ENCODE measurements around the gene NKX2-1.

NKX2-1 gene

DNA sequence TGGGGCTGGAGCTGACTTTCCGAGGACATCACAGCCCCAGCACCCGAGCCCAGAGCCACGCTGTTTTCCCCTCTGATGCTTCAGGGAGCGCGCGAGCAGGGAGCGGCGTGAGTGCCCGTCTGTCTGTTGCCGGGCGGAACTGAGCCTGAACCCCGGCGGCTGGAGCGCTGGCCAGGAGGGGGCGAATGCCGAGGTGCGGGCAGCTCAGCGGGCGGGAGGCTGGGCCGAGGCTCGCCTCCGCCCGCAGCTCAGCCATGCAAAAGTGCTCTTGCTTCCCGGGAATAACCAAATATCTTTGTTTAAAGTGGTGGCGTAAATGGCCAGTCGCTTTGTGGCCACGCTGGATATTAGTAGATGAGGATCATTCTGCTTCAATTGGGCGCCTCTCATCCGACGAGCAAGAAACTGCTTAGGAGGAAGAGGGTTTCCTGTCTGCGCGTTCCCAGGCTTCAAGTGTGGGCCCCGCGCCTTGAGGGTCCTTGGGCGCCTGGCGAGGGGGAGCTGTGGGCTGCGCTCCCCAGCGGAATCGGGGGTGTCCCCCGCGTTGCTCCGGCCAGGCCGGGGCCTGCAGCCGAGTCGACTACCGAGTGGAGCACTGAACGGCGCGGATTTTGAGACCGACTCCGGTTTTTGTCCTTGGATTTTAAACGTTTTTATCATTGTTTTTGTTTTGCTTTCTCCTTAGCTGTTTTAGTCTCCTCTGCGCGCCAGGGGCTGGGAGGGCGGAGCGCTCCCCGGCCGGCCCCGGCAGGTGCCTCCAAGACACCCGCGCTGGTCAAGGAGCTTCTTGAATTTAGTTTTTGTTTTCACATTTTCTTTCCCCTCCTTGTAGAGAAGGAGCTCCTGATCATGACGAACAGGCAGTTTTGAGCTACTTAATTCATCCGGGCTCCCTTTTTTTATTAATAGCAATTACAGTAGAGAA is 831 bp upstream of the NKX2-1 start:
- ATAC-seq = peak; percentile 72

GRCh38 chr14:36518586-36519430 is 1.2 kb downstream of the NKX2-1 start:
- TF ChIP-seq ISL1 (CRISPR knock-in tag; IDR thresholded peaks at IDR 0.05) = no peak
- no peak for TF ChIP-seq ZFP30 (CRISPR knock-in tag; IDR thresholded peaks at IDR 0.05)
- TF ChIP-seq SNAI2 (CRISPR knock-in tag; IDR thresholded peaks at IDR 0.05) = no peak
- no peak for TF ChIP-seq ZNF70 (CRISPR knock-in tag; IDR thresholded peaks at IDR 0.05)
- no peak for TF ChIP-seq BACH2 (CRISPR knock-in tag; IDR thresholded peaks at IDR 0.05; ENCODE audit: borderline replicate concordance)
- TF ChIP-seq ESRRG (CRISPR knock-in tag; IDR thresholded peaks at IDR 0.05) = no peak
- TF ChIP-seq, protein P1, sequence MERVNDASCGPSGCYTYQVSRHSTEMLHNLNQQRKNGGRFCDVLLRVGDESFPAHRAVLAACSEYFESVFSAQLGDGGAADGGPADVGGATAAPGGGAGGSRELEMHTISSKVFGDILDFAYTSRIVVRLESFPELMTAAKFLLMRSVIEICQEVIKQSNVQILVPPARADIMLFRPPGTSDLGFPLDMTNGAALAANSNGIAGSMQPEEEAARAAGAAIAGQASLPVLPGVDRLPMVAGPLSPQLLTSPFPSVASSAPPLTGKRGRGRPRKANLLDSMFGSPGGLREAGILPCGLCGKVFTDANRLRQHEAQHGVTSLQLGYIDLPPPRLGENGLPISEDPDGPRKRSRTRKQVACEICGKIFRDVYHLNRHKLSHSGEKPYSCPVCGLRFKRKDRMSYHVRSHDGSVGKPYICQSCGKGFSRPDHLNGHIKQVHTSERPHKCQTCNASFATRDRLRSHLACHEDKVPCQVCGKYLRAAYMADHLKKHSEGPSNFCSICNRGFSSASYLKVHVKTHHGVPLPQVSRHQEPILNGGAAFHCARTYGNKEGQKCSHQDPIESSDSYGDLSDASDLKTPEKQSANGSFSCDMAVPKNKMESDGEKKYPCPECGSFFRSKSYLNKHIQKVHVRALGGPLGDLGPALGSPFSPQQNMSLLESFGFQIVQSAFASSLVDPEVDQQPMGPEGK (CRISPR knock-in tag; IDR thresholded peaks at IDR 0.05; ENCODE audit: borderline replicate concordance) = no peak
- no peak for TF ChIP-seq TSHZ2 (CRISPR knock-in tag; IDR thresholded peaks at IDR 0.05)
- TF ChIP-seq ZFP3 (CRISPR knock-in tag; IDR thresholded peaks at IDR 0.05) = no peak
- TF ChIP-seq ZC3H10 (CRISPR knock-in tag; IDR thresholded peaks at IDR 0.05) = no peak
- TF ChIP-seq CSRNP3 (CRISPR knock-in tag; IDR thresholded peaks at IDR 0.05) = no peak
- TF ChIP-seq, protein P2, sequence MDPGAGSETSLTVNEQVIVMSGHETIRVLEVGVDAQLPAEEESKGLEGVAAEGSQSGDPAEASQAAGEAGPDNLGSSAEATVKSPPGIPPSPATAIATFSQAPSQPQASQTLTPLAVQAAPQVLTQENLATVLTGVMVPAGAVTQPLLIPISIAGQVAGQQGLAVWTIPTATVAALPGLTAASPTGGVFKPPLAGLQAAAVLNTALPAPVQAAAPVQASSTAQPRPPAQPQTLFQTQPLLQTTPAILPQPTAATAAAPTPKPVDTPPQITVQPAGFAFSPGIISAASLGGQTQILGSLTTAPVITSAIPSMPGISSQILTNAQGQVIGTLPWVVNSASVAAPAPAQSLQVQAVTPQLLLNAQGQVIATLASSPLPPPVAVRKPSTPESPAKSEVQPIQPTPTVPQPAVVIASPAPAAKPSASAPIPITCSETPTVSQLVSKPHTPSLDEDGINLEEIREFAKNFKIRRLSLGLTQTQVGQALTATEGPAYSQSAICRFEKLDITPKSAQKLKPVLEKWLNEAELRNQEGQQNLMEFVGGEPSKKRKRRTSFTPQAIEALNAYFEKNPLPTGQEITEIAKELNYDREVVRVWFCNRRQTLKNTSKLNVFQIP (CRISPR knock-in tag; IDR thresholded peaks at IDR 0.05; ENCODE audit: borderline replicate concordance, low read depth) = no peak
- no peak for TF ChIP-seq RARB (CRISPR knock-in tag; IDR thresholded peaks at IDR 0.05)
- peak; percentile 27; the same call in 2 of the 3 replicates for ATAC-seq

More for the DNA sequence above, 831 bp upstream of the NKX2-1 start:
- TF ChIP-seq BACH2 (CRISPR knock-in tag; IDR thresholded peaks at IDR 0.05; ENCODE audit: borderline replicate concordance) (no peak), ZFP30 (CRISPR knock-in tag; IDR thresholded peaks at IDR 0.05) (no peak), OSR1 (CRISPR knock-in tag; IDR thresholded peaks at IDR 0.05) (no peak)

- no peak for ATAC-seq
- no peak for TF ChIP-seq ZFP30 (CRISPR knock-in tag; IDR thresholded peaks at IDR 0.05)
- TF ChIP-seq PPARA (CRISPR knock-in tag; IDR thresholded peaks at IDR 0.05; ENCODE audit: borderline replicate concordance) = no peak
- TF ChIP-seq, protein P1 (CRISPR knock-in tag; IDR thresholded peaks at IDR 0.05; ENCODE audit: borderline replicate concordance) = no peak
- no peak for TF ChIP-seq ARNTL (CRISPR knock-in tag; IDR thresholded peaks at IDR 0.05; ENCODE audit: borderline replicate concordance, low read depth)
- no peak for TF ChIP-seq ZNF70 (CRISPR knock-in tag; IDR thresholded peaks at IDR 0.05)
- TF ChIP-seq OSR1 (CRISPR knock-in tag; IDR thresholded peaks at IDR 0.05) = no peak
- no peak for TF ChIP-seq TOX (CRISPR knock-in tag; IDR thresholded peaks at IDR 0.05; ENCODE audit: borderline replicate concordance)
- TF ChIP-seq GLIS3 (CRISPR knock-in tag; IDR thresholded peaks at IDR 0.05) = no peak
- no peak for TF ChIP-seq CSRNP3 (CRISPR knock-in tag; IDR thresholded peaks at IDR 0.05)
- no peak for TF ChIP-seq BACH2 (CRISPR knock-in tag; IDR thresholded peaks at IDR 0.05; ENCODE audit: borderline replicate concordance)
- no peak for TF ChIP-seq SNAI2 (CRISPR knock-in tag; IDR thresholded peaks at IDR 0.05)
Observed at GRCh38 chr14:36518031-36518585, 1.9 kb downstream of the NKX2-1 start.
